Cardiac muscle cell (in vitro differentiated cells and primary cell): ENCODE measurements around the gene RHEX. TPM values are rescaled to one million over a fixed set of nuclear protein-coding genes. Genes with fewer than 3 reads are reported as not detected.

Experiments
- DNase-seq, 2 donors: peaks; one replicate each; pipeline versions ENCODE4 v3.0.0 to v3.0.0-alpha.2; 2010 to 2017; ENCODE audit warnings: low read depth in 1 of 2, low spot score in 1 of 2
- H3K27ac ChIP-seq: fragments of 200-600 bp; sonication (generic); 2 replicates; pipeline ENCODE4 v1.5.1; 2016
- H3K27me3 ChIP-seq: fragments of 200-600 bp; sonication (generic); 2 replicates; pipeline ENCODE4 v1.6.0; 2016; ENCODE audit warnings: control low read depth
- H3K36me3 ChIP-seq: fragments of 200-600 bp; sonication (generic); 2 replicates; pipeline ENCODE4 v1.5.1; 2016; ENCODE audit warnings: control low read depth
- H3K4me1 ChIP-seq: fragments of 200-600 bp; sonication (generic); 2 replicates; pipeline ENCODE4 v1.8.1; 2017; ENCODE audit warnings: low read depth, mild to moderate bottlenecking, mixed run types
- H3K4me3 ChIP-seq: fragments of 200-600 bp; sonication (generic); 2 replicates; pipeline ENCODE4 v1.5.1; 2016; ENCODE audit warnings: mild to moderate bottlenecking
- H3K9me3 ChIP-seq: fragments of 200-600 bp; sonication (generic); 2 replicates; pipeline ENCODE4 v1.5.1; 2017; ENCODE audit warnings: low read depth, mild to moderate bottlenecking, control low read depth
- CTCF ChIP-seq: IDR thresholded peaks from 2 replicates; pipeline ENCODE4 v1.5.1; 2012; ENCODE audit warnings: low read depth, mild to moderate bottlenecking, low read length
- polyA plus RNA-seq: library from polyadenylated mRNA; unstranded; fragments of >200 nt; fragmentation: Nextera tagmentation; extraction: Ambion mirVana; gene quantifications from 2 replicates; pipeline ENCODE4 v1.2.1, GENCODE V29; 2016
- total RNA-seq: library from RNA; depleted of rRNA; stranded (reverse); fragments of >200 nt; gene quantifications from 2 replicates; pipeline ENCODE4 v1.2.3, GENCODE V29; 2016

RHEX gene
- total and polyA plus RNA-seq, 2 experiments from 2014 or later, result 7.3 to 16.2 TPM

GRCh38 chr1:206133751-206134415 is 80.9 kb downstream of the RHEX start:
- Histone ChIP-seq H3K9me3 (no peaks in the 10 kb centered on the region), H3K27ac (no peak overlapping the region), H3K4me3 (no peak overlapping the region), H3K4me1 (no peaks in the 10 kb centered on the region), H3K36me3 (no peaks in the 10 kb centered on the region), H3K27me3 (no peaks in the 10 kb centered on the region)
- no peak for TF ChIP-seq CTCF
- peak in 1 of 2 donors; percentile 36 for DNase-seq

- H3K27ac ChIP-seq, result no peak overlapping the region
Observed at GRCh38 chr1:206135248-206135647, 82.3 kb downstream of the RHEX start.

GRCh38 chr1:206136241-206136640 is 83.3 kb downstream of the RHEX start:
- Histone ChIP-seq H3K36me3 (no peaks in the 10 kb centered on the region), H3K4me1 (no peaks in the 10 kb centered on the region), H3K9me3 (no peaks in the 10 kb centered on the region), H3K27ac (no peak overlapping the region), H3K4me3 (no peak overlapping the region), H3K27me3 (no peaks in the 10 kb centered on the region)
- TF ChIP-seq CTCF, result no peak
- DNase-seq, result no peak

More at GRCh38 chr1:206135248-206135647, 82.3 kb downstream of the RHEX start:
- TF ChIP-seq CTCF, result no peak
- no peak overlapping the region for H3K4me3 ChIP-seq
- no peaks in the 10 kb centered on the region for H3K9me3 ChIP-seq
- H3K4me1 ChIP-seq, result no peaks in the 10 kb centered on the region
- no peaks in the 10 kb centered on the region for H3K36me3 ChIP-seq
- H3K27me3 ChIP-seq, result no peaks in the 10 kb centered on the region
- DNase-seq, result no peak

- H3K4me3 ChIP-seq, result no peak overlapping the region
- H3K27ac ChIP-seq, result no peak overlapping the region
- no peaks in the 10 kb centered on the region for H3K27me3 ChIP-seq
- H3K9me3 ChIP-seq, result no peaks in the 10 kb centered on the region
- no peak for TF ChIP-seq CTCF
- no peaks in the 10 kb centered on the region for H3K4me1 ChIP-seq
- H3K36me3 ChIP-seq, result no peaks in the 10 kb centered on the region
- no peak for DNase-seq
Observed at GRCh38 chr1:206142011-206142410, 89.0 kb downstream of the RHEX start.

- no peak overlapping the region for H3K27ac ChIP-seq
- H3K4me3 ChIP-seq, result no peak overlapping the region
- H3K36me3 ChIP-seq, result no peaks in the 10 kb centered on the region
- no peak for DNase-seq
- H3K27me3 ChIP-seq, result no peaks in the 10 kb centered on the region
- TF ChIP-seq CTCF, result no peak
- H3K9me3 ChIP-seq, result no peaks in the 10 kb centered on the region
- no peaks in the 10 kb centered on the region for H3K4me1 ChIP-seq
Observed at GRCh38 chr1:206142770-206143169, 89.8 kb downstream of the RHEX start.
